Amniotic stem cell (primary cell): ENCODE results near the gene PRKCD.

ENCODE experiments used
- DNase-seq: peaks from one replicate; lab custom pipeline; 2025; lab: John Stamatoyannopoulos, UW

Gene PRKCD

GRCh38 chr3:53217175-53217574 is 56.2 kb downstream of the PRKCD start:
- no peak for DNase-seq

DNA sequence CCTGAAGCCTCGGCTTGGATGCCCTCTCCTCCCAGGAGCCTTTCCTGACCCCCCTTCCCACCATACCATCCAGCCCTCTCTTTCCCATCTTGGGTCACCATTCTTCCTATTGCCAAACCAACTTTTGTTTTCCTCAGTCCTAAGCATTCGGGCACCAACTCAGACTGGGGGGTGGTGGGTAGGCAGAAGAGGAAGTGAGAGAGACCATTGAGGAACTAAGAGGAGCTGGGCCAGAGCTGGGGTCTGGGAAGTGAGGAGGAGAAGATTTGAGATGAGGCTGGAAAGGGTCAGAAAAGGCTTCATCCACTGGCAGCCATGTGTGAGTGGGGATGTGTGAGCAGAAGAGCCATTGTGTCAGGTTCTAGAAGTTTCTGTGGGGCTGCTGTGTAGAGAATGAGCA is 57.1 kb downstream of the PRKCD start:
- no peak for DNase-seq

DNA sequence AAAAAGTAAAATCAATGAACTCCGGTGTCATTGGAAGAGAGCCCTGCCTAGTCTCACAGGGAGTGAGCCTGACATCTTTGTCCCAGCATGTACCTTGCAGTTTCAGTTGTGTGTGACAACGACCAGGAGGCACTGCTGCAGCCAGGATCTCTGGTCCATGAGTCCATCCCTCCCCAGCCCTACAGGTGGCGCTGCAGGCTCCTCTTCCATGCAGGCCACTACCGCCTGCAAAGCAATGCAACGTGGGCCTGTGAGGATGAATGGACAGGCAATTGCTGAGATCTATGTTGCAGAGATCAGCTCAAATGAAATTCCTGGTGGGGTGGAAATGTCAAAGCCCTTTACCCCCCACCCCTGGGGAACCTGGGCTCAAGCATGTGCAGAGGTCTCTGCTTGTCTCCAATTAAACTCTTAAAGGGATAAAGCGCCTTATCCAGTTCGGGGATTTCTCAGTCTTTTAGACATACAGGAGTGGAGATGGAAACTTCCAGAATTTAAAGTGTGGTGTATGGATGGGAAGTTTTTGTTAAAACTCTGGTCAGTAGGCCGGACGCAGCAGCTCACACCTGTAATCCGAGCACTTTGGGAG is 59.0 kb downstream of the PRKCD start:
- DNase-seq = peak; percentile 82

- no peak for DNase-seq
Measured at GRCh38 chr3:53221345-53221744, 60.3 kb downstream of the PRKCD start.

- no peak for DNase-seq
Measured at GRCh38 chr3:53221827-53222182, 60.8 kb downstream of the PRKCD start.

GRCh38 chr3:53222183-53222901 is 61.3 kb downstream of the PRKCD start:
- DNase-seq = no peak

DNA sequence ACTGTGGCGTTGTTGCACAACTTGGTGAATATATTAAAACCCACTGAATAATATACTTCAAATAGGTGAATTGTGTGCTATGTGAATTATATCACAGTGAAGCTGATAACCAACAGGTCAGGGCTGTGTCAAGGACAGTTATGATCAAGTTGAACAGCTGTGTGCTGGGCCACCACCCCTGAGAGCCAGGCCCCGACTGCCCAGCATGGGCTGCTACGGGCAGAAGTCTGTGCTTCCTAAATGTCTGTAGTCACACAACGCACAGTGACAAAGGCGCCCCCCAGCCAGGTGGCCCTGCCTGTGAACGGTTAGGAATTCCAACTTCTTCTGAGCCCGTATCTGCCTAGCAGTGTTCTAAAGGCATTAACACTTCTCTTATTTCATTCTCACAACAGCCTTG is 62.0 kb downstream of the PRKCD start:
- DNase-seq = no peak

DNA sequence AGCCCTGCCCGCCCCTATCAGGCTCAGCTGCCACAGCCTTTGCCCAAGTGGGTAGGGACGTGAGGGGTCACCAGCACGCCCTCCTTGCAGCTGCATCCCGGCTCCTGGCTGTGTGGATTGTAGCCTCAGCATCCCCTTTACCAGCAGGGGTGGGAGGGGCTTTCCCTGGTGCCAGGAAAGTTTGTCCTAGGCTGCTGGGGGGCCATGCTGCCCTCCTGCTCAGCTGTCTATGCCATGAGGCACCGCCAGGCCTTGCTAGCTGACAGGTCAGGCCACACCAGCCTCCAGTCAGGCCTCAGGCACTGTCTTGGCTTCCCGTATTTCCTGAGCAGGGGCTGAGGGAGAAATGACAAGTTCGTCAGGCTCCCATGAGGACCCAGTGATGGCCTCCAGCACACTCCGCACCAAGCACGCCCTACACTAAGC is 62.5 kb downstream of the PRKCD start:
- no peak for DNase-seq

- DNase-seq = no peak
Measured at GRCh38 chr3:53224026-53224425, 63.0 kb downstream of the PRKCD start.

- no peak for DNase-seq
Measured at GRCh38 chr3:53224536-53224935, 63.5 kb downstream of the PRKCD start.

DNA sequence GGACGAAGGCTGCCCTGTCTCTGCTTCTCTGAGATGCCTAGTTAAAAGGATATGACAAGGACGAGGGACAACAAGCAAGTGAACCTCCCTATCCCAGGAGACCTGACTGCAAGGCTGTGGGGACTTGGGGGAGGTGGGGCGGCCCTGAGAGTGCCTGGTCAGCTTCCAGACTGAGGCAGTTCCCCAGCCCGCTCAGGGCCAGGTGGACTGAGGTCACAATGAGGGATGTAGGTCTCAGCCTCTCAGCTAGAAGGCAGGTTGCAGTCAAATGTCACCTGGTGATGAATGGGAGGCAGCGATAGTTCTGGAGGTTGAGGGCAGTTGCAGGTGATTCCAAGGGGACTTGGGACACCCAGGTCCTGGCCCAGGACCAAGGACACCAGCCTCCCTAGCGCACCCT is 64.2 kb downstream of the PRKCD start:
- no peak for DNase-seq

- DNase-seq = no peak
Measured at GRCh38 chr3:53225651-53226050, 64.6 kb downstream of the PRKCD start.

GRCh38 chr3:53226142-53226840 is 65.3 kb downstream of the PRKCD start:
- DNase-seq = no peak

DNA sequence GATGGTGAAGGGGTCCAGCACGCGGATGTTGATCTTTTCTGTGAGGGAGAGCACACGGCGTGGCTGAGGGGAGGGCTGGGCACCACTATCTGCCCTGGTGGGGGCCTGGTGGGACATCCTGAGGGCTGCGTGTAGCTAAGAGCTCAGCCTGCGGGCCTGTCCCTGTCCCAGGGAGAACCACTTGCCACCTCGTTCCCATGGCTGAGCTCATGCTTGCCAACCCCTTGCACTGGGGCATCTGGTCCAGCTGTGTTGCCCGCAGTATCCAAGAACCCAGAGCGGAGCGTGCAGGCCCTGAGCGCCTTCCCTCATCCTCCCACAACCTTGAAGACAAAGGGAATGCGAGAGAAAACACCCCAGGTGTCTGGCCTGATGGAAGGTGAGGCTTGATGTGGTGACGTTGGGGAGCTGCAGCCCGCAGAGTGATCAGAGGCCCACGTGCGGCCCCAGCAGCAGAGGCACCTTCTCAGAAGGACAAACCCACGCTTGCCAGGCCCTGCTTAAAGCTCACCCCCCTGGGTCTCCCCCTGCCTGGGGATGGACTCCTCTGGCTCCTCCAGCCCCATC is 65.9 kb downstream of the PRKCD start:
- no peak for DNase-seq

DNA sequence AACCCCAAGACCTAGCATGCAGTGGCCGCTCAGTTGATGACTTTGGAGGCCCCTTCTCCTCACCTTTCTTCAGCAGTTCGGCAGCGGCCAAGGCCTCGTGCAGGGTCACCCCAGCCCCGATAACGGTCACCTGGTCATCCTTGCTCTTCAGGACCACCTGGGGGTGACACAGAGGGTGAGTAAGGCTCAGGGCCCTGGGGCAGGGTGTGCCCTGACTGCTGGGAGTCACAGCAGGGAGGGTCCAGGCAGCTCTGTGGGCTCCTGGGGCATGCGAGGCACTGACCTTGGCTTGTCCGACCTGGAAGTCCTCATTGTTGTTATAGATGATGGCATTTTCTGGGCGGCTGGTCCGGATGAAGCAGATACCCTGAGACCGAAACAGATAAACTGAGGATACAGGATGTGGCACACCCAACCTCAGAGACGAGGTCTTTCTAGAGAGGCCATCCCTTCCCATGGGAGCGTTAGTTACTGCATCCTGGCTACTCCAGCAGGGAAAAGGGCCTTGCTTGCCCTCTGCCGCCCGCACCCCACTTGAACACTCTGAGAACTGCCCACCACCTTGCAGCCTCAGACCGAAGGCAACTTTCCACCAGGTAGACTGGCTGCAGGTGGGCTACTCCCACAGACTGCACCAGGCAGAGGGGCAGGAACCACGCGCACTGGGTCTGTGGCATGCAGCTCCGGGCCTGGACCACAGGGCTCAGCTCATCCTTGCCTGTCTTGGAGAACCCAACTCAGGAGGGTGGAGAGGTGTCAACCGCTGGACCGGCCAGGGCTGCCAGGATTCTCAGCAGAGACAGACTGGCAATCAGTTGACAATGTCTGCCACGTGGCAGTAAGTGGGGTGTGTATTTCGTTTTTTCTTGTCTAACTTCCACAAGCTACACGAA is 67.2 kb downstream of the PRKCD start:
- no peak for DNase-seq

DNA sequence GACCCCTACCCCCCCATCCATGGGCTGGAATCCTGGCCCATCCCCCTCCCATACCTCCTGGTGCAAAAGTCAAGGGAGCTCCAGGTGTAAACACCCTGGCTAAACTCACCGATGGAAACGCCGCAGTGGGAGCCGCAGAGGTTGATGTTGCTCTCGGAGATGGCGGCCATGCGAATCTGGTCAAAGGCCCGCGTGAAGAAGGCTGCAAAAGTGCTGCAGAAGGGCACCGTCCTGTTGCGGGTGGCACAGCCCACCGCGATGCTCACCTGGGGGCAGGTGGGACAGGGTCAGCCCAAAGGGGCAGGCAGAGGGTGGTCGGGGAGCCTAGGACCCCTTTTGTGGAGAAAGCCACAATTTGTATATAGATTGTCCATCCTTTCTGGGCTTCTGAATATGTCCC is 68.2 kb downstream of the PRKCD start:
- DNase-seq = no peak

- no peak for DNase-seq
Measured at GRCh38 chr3:53229606-53230005, 68.6 kb downstream of the PRKCD start.

- no peak for DNase-seq
Measured at GRCh38 chr3:53230041-53230621, 69.1 kb downstream of the PRKCD start.

DNA sequence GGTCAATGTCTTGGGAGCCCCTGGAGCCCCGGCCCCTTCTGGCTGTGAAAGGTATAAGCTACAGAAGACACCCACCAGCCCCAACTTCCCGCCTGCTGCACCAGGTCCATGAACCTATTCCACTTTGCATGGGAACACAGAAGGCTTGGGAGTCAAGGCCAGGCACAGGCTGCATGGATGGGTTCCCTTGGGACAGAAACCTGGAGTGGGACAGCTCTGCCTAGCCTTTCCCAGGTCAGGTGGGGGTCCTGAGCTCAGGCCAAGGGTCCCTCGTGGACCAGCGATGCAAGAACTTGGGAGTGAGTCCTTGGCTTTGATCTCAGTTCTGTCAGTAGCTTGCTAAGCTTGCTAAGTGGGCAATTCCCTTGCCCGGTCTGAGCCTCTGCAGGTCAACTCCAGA is 69.8 kb downstream of the PRKCD start:
- no peak for DNase-seq

GRCh38 chr3:53231532-53232511 is 70.8 kb downstream of the PRKCD start:
- DNase-seq = no peak
